Effector CD8-positive, alpha-beta T cell (primary cell): ENCODE results near the gene FPGS.
A peak's percentile ranks its signal among the peaks of the same experiment; 100 is the strongest.
"Not testable (repeated sequence)": the region's sequence is repeated elsewhere in the genome, so short reads cannot be mapped to it uniquely, and the experiment has no call there.

Experiments
- DNase-seq: peaks from one replicate; lab custom pipeline; 2025; lab: John Stamatoyannopoulos, UW

The FPGS gene

GRCh38 chr9:127770905-127771569 lies 31.6 kb upstream of the FPGS start:
- DNase-seq: peak; percentile 88

DNA sequence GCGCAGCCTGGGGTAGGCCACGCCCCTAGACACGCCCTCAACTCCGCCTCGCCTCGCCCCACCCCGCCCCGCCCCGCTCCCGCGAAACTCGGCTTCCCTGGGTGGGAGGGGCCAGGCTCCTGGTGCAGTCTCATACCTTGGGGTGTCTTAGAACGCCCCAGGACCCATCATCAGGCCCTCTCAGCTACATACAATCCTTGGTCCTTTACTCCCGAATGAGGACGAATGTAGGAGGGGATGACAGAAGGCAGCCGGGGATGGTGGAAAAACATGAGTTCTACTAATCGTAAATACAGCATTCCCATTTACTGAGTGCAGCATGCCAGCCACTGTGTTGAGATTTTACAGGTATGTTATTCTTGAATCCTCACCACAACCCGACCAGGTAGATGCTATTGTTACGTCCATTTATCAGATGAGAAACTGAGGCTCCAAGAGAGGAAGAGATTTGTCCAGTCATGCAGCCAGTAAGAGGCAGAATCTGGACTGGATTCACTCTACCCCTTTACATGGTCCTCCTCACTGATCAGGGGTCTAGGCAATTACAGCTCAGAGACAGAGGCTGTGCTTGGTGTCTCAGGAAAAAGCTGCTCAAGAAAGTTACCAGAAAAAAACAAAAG lies 31.0 kb upstream of the FPGS start:
- DNase-seq: no peak

GRCh38 chr9:127772603-127773002 lies 30.1 kb upstream of the FPGS start:
- no peak for DNase-seq

DNA sequence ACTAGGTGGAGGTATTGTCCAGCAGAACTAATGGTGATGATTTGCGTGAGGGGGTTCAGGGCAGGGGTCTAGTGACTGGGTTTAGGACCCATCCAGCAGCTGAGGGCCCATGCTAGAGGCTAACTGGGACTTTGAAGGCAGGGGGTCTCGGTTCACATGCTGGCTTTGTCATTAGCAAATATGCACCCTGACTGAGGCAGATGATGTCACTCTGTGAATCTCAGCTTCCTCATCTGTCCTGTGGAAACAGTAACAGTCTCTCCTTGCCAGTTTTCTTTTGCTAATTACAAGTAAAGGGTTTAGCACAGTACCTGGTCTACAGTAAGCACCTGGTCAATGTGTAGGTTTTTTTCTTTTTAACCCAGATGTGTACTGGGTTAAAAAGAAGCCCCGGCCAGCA lies 29.4 kb upstream of the FPGS start:
- no peak for DNase-seq

DNA sequence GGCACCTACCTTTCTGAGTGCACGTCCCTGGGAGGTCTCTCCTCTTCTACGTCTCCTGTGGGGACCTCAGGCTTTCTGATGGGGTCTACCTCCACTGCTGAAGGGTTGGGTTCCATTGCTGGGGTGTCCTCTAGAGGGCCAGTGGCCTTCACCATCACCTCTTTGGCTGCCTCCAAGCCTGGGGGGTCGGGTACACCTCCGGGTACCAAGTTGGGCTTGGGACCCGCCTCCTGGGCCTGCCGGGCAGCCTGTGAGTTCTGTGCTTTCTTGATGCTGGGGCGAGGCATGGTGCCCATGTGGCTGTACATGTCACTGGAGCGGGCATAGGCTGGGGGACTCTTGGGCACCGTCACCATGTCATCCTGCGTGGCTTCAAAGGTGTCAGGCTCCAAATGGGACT lies 28.7 kb upstream of the FPGS start:
- no peak for DNase-seq

GRCh38 chr9:127776195-127776923 lies 26.3 kb upstream of the FPGS start:
- DNase-seq: peak; percentile 54

- no peak for DNase-seq
Observed at GRCh38 chr9:127776924-127777289, 25.8 kb upstream of the FPGS start.

- no peak for DNase-seq
Observed at GRCh38 chr9:127777368-127777980, 25.2 kb upstream of the FPGS start.

DNA sequence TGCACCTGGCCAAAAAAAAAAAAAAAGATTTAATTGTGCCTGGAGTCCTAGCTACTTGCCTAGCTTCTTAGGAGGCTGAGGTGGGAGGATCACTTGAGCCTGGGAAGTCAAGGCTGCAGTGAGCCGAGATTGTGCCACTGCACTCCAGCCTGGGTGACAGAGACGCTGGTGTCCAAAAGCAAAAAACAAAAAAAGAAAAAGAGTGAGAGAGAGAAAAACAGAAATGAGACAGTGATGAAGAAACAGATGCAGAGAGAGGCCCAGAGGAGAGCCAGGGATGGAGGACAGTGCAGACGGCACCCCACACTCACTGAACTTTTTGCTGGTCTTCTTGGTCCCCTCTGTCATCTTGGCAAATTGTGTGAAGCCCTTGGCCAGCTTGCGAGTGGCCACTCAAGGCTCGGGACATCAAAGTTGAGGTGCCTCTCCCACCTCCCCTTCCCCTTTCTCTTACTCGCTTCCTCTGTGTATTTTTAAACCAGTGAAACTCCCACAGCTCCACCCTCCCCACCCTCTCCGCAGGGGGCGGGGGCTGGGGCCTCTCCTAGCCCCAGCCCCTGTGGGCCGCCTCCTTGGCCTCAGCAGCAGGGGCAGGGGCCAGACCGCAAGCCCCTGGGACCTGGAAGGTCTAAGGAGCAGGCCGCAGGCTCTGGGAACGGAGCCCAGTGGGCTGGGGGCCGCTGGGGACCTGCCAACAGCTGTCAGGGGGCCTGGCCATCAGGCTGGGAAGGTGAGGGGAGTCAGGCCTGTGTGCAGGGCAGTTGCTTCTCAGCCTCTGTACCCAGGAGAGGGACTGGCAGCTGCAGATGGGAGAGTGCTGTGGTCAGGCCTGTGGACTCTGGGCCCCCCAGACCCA lies 24.2 kb upstream of the FPGS start, which contains the start of gene SH2D3C:
TSS of gene SH2D3C (minus strand) at position 387 of the 856 bp plus-strand sequence. CDS start at position 348, 39 bp downstream.
- no peak for DNase-seq

- DNase-seq: no peak
Observed at GRCh38 chr9:127779136-127779981, 23.3 kb upstream of the FPGS start.

DNA sequence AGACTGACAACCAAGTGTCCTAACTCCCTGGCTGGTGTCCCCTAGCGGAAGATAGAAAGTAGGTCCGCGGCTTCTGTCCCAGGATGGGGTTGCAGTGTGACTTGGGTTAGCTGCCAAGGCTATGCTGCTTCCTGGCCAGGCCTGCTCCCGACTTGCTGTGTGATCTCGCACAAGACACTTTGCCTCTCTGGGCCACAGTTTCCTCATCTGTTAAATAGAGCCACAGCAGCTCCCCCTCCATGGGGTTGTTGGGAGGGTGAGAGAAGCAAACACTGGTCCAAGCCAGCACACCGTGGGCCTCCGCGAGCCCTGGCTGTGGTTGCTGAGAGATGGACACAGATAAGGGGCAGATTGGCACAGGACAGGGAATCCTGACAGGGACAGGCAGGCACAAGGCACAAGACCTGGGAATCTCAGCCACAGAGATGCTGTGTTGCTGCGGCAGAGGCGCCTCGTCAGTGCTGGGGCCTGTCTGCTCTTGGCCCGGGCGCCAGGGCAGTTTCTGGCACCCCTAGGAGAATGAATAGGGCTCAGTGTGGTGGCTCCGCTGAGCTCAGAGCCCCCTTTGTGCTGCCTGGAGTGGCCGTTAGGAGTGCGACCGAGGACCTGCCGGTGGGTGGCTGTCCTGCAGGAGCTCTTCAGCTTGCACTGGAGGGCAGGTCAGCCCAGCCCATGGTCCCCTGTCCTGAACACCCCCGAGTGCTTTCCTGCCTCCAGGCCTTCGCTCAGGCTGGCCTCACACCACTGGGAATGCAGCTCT lies 22.4 kb upstream of the FPGS start:
- no peak for DNase-seq

DNA sequence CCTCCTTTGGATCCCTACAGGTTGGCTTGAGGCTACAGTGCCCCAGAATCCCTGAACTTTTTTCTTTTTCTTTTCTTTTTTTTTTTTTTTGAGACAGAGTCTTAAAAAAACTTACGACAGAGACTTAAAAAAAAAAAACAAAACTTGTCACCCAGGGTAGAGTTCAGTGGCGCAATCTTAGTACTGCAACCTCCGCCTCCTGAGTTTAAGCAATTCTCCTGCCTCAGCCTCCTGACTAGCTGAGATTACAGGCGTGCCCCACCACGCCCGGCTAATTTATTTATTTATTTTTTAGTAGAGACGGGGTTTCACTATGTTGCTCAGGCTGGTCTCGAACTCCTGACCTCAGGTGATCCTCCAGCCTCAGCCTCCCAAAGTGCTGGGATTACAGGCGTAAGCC lies 21.8 kb upstream of the FPGS start:
- DNase-seq: not testable (repeated sequence)

- no peak for DNase-seq
Observed at GRCh38 chr9:127781806-127782205, 20.9 kb upstream of the FPGS start.

- DNase-seq: peak; percentile 38
Observed at GRCh38 chr9:127783111-127784008, 19.3 kb upstream of the FPGS start.

DNA sequence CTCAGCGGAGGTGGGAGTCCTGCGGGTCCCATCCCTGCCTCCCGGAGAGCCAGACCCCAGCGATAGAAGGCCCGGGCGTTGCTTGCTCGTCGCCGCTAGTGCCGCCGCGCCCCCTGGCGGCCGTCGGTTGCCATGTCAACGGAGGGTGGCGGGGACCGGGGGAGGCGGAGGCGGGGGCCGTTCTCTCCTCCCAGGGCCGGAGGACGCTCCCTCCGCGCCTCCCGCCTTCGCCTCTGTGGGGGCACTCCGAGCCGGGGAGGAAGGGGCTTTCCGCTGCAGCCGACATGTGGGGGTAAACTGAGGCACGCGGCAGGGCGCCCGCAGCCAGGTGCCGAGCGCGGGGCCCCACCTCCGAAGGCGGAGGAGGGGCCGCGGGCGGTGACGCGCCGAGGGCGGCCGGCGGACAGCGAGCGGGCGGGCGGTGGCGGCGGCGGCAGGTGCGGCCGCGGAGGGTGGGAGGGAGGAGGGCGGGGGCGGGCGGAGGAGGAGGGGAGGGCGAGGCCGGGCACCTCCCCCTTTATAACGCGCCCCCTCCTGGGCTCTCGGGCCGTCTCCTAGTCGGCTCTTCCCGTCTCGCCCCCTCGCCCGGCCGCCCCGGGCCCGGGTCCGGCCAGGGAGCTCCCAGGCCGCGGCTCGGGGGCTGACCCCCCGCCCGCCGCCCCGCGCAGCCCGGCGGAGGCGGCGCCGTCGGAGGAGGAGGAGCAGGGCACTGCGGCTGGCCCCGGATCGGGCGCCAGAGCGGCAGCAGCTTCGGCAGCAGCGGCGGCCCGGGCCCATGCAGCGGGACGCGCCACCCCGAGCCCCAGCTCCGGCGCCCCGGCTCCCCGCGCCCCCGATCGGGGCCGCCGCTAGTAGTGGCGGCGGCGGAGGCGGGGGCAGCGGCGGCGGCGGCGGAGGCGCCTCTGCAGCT lies 17.4 kb upstream of the FPGS start:
- peak; percentile 85 for DNase-seq

GRCh38 chr9:127785933-127786772 lies 16.5 kb upstream of the FPGS start, which contains the start of gene CDK9:
TSS of gene CDK9 (plus strand) at chr9:127786034. CDS start at chr9:127786149, 115 bp downstream.
- peak; percentile 86 for DNase-seq

GRCh38 chr9:127786773-127787104 lies 15.9 kb upstream of the FPGS start:
- DNase-seq: no peak
